CD4-positive, alpha-beta T cell treated with Interleukin-1 beta for 1 hour (primary cell): ENCODE results near the gene SLC45A2.
"Not testable (repeated sequence)": the region's sequence is repeated elsewhere in the genome, so short reads cannot be mapped to it uniquely, and the experiment has no call there.

ENCODE experiments used
- DNase-seq, 2 donors: peaks; one replicate each; pipeline ENCODE4 v3.0.0-alpha.2; 2020 to 2022

Gene SLC45A2

DNA sequence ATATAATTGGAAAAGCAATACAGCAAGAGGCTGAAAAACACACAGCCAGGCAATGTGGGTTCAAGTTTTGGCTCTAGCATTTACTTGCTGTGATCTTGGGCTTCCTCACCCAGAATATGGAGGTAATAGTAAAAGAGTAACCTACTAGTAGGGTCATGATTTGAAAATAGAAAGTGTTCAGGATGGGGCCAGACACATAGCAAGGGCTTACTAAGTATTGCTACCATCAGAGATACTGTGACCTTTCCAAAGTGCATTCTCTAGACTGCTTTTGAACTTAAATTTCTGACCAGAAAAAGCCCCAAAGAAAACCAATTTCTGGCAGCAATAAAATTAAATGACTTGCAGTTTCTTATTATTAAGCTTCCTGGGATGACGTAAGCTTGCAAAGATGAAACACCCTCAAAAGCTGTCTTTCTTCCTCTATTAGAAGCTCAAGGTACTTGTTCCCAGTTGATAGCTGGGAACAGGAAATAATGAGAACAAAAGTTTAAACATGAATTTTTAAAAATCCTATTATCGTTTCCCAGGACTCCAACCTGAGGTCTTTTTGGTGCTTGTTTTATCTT, 20.3 kb downstream of the SLC45A2 start:
- no peak for DNase-seq

DNA sequence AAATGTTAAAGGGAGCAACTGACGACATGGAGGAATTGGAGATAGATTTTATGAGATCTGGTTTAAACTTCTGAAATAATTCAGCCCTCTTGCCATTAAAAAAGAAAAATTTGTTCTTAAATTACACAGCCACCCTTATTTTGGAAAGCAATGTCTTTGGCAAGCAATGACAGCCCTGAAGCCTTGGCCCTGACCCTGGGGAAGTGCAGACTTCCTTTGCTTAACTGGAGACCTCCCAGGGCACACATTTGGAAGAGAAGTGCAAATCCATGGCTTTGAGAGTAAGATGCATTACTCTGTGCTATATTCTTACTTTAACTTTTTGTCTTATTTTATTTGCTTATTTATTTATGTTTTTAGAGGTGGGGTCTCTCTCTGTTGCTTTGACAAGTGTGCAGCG, 26.3 kb downstream of the SLC45A2 start:
- DNase-seq, result no peak

DNA sequence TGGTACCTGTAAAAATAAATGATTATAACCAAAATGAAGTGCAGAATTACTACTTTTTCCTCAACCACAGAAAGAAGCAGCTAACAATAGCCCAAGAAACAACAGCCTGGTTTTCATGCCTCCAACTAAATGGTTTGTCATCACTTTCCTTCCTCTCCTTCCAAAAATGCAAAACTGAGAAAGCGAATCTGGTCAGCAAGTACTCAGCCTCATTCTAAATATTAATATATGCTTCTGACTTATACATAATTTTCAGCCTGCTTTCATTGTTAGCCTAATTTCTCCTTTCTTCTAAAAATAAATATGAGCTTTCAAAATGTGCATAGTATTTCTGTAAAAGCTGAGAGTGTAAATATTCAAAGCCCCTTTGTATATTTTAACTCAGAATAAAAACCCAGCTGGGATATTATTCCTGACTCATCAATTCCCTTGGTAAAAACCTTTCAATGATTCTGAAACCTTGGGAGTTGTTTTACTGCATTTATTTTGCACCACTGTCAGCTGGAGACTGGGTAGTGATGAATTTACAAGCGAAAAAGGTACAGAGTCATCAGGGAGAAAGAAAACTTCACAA, 26.8 kb downstream of the SLC45A2 start:
- no peak for DNase-seq

DNA sequence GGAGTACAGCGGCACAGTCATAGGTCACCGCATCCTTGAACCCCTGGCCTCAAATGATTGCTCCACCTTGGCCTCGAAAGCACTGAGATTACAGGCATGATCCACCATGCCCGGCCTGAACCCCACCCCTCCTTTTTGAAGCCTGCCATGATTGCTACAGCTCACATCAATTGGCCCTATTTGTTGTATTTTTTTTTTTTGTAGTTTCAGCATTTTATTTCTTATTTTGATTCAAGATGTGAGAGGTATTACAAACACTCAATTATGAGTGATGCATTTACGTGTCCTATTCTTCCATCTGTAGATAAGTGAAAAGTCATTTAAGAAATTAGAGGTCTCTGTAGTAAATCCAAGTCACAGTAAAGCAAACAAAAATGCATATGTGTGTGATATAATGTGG, 32.3 kb downstream of the SLC45A2 start:
- not testable (repeated sequence) for DNase-seq

DNA sequence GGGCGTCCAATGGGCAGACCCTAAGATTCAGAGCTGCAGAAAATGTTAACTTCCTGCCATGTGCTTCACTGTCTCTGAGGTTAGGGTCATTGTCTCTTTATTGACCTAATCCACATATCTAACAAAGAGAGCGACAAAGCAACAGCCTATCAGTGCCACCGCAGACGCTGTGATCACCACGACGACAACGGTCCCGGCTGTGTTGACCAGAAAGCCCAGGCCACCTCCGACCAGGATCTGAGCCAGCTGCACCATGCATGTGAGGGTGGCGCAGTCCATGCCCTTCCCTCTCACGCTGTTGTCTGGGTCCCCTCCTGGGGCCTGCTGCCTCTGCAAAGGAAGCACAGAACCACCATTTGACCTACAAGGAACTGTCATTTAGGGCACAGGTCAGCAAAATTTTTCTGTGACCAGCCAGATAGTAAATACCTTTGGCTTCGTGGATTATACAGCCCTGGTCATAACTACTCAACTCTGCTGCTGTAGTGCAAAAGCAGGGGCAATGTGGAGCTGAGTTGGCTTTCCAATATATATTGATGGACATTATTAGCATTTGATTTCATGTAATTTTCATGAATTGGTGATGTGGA, 39.9 kb downstream of the SLC45A2 start:
- no peak for DNase-seq

DNA sequence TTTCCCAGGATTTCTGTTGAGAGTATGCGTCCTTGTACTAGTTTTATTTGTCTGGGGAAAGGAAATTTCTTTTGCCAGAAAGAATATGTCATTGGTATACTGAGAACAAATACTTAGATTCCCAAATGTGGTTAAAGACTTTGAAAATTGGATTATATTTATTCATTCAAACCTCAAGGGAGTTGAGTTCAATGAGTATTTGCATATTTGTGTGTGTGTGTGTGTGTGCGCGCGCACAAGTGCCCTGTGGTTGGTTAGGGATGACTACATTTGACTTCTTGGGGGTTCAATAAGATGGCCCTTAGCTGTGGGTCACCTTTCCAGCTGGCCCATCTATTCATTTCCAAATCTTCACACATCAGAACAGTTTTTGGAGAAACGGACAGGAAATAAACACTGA, 43.4 kb downstream of the SLC45A2 start:
- DNase-seq, result no peak

DNA sequence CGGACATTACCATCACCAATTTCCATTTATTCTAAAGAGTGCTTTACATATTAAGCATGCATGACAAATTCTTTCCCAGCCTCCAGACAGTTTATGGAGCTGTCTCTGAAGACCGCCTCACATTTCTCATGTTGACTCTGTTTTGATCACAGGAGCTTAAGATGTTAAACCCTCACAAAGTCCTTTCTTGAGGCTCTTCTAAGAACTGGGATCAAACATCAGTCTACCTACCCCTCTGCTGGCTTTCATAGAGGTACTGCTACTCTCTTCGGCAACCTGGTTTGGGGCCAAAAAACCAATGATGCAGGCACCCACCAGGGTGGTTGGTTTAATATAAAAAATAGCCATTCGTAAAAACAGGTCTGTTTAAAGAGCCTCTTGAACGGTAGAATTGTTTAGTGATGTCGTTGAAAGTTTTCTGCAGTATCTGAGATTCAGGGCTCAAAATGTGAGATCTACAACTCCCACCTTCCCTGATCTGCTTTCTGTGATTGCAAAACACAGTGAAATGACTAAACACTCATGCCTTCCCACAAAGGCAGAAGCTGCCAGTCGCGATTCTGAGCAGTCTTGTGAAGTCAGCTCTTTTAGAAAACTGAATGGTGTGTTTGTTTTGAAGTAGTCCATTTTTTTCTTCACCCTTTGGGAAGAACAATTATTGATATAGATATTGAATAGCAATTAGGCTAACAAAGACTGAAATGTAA, 44.8 kb downstream of the SLC45A2 start:
- DNase-seq, result no peak

DNA sequence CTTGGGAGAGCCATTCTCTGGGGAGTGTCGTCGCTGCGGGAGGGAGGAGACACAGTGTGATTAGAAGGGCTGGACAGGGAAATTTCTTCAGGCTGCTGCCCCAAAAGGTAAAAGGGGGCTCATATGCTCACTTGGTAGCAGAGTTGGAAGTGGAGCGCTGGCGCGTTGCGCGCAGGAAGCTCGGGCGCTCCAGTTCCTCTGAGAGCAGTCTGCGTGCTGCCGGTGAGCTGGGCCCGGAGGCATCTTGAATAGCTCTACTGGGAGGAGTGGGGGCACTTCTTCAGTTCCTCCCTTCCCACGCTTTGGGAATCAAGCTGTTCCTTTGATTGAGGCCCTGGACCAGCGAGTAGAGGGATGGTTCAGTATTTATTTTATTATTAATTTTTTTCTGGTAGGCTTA, 45.6 kb downstream of the SLC45A2 start:
- no peak for DNase-seq

DNA sequence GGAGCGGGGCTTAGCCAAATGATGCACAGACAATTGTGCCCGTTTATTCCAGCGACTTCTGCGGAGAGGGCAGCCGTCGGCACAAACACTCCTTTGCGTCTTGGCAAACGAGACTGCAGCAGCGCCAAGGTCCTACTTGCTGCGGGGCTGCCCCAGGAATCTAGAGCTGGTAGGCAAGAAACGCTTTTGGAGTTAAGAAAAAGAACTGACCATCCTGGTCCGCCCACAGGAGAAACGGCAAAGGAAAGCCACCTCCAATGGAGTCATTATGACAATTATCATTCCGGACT, 46.0 kb downstream of the SLC45A2 start:
- no peak for DNase-seq

DNA sequence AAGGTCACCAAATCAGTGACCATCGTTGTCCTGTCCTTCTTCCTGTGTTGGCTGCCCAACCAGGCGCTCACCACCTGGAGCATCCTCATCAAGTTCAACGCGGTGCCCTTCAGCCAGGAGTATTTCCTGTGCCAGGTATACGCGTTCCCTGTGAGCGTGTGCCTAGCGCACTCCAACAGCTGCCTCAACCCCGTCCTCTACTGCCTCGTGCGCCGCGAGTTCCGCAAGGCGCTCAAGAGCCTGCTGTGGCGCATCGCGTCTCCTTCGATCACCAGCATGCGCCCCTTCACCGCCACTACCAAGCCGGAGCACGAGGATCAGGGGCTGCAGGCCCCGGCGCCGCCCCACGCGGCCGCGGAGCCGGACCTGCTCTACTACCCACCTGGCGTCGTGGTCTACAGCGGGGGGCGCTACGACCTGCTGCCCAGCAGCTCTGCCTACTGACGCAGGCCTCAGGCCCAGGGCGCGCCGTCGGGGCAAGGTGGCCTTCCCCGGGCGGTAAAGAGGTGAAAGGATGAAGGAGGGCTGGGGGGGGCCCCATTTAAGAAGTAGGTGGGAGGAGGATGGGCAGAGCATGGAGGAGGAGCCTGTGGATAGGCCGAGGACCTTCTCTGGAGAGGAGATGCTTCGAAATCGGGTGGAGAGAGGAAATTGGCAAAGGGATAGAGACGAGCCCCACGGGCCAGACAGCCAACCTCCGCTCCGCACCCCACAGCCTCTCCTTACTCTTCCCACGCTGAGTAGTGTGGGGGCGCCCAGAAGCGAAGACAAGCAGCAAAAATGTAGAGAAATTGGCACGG, 46.6 kb downstream of the SLC45A2 start:
- DNase-seq, result no peak

DNA sequence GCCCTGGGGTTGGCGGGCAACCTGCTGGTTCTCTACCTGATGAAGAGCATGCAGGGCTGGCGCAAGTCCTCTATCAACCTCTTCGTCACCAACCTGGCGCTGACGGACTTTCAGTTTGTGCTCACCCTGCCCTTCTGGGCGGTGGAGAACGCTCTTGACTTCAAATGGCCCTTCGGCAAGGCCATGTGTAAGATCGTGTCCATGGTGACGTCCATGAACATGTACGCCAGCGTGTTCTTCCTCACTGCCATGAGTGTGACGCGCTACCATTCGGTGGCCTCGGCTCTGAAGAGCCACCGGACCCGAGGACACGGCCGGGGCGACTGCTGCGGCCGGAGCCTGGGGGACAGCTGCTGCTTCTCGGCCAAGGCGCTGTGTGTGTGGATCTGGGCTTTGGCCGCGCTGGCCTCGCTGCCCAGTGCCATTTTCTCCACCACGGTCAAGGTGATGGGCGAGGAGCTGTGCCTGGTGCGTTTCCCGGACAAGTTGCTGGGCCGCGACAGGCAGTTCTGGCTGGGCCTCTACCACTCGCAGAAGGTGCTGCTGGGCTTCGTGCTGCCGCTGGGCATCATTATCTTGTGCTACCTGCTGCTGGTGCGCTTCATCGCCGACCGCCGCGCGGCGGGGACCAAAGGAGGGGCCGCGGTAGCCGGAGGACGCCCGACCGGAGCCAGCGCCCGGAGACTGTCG, 47.3 kb downstream of the SLC45A2 start:
- no peak for DNase-seq

DNA sequence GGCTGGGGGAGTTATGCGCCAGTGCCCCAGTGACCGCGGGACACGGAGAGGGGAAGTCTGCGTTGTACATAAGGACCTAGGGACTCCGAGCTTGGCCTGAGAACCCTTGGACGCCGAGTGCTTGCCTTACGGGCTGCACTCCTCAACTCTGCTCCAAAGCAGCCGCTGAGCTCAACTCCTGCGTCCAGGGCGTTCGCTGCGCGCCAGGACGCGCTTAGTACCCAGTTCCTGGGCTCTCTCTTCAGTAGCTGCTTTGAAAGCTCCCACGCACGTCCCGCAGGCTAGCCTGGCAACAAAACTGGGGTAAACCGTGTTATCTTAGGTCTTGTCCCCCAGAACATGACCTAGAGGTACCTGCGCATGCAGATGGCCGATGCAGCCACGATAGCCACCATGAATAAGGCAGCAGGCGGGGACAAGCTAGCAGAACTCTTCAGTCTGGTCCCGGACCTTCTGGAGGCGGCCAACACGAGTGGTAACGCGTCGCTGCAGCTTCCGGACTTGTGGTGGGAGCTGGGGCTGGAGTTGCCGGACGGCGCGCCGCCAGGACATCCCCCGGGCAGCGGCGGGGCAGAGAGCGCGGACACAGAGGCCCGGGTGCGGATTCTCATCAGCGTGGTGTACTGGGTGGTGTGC, 48.0 kb downstream of the SLC45A2 start, which contains the start of gene RXFP3:
Gene RXFP3 (plus strand): TSS at position 6 of the 636 bp plus-strand sequence. CDS start 355 bp downstream, at position 361.
- no peak for DNase-seq

DNA sequence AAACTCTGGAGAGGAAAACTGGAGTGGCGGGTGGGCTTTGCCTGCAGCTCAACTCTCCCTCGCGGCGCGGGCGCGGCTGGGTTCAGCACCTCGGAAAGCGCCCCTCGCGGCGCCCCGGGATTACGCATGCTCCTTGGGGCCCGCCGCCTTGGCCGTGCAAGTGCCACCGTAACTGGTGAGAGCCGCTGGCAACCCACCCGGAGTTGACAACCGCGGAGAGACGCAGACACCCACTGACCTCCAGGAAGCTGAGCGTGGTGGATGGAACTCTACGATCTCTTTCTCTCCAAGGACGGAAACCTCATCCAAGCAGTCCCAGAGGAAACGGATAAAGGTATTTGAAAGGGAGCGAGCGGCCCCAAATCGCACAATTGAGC, 48.5 kb downstream of the SLC45A2 start:
- peak in 1 of 2 donors; percentile 14 for DNase-seq

DNA sequence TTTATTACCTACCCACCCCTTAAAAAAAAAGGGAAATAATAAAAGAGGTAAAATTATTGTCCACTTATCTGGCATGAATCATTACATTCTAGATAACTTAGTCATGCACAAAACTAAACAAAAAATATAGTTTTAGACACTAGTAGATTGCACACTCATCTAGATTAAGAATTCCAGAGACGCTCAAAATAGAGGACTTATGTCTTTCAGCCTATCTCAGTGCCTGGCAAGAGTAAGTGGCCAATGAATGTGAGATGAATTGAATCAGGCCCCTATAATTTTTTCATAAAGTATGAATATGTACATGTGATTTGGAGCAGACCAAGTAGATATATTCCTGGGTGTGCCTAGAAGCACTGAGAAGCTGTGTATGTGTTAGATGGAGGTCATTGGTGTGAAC, 50.3 kb downstream of the SLC45A2 start:
- no peak for DNase-seq

DNA sequence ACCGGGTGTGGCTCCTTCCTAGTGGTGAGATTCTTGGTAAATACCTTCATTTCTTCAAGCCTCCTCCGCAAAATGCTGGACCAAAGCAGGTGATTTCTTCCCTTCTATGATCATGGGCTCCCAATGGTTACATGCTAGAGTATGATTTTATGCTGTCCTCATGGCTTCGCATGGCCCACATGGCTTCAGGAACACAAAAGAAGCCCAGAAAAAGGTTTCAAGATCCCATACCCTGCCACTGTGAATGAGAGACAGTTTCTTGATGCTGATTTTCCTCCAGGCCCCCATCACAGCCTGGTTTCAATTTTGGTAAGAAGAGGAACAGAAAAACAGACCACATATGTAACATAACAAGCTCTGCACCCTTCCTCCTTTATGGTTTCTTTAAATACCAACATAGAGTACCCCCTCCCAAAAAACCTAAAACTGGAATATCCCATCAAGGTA, 50.7 kb downstream of the SLC45A2 start:
- DNase-seq, result no peak

DNA sequence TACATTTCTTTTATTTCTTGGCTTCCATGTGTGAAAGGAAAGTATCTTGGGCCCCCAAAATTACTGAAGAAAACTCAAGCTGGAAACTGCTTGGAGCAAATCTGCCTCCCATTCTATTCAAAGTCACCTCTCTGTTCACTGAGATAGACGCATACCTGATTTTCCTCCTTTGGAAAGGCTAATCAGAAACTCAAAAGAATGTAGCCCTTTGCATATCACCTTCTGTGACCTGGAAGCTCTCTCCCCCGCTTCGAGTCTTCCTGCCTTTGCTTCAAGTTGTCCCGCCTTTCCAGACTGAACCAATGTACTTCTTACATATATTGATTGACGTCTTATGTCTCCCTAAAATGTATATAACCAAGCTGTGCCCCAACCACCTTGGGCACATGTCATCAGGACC, 53.4 kb downstream of the SLC45A2 start:
- no peak for DNase-seq

DNA sequence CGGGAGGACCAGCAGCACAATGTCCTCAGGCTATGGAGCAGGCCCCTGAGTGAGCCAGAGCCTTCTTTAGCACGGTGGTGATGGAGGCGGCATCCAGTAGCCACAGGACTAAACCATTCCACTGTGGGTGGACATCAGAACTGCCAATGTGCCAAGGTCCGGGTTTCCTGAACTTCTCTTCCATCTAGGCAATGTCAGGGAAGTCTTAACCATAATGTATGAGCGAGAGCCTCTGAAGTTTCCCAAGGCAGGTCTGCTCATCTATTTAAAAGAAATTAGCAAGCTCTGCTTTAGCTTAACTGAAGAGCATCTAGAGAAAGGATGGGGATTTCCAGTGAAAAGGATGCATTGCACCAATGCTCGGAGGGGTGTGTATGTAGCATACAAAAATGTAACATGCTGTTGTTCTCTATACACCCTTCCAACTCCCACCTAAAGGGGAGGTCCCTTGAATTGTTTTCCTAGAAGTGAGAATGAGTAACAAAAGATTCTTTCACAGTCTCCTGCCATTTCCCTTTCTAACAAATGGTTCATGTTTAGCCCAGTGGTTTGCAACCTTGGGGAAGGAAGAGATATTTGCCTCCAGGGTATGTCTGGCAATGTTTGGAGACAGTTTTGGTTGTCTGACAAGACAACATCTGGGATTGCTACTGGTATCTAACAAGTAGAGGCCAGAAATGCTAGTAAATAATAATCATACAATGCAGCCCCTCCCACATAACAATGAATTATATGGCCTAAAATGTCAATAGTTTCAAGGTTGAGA, 54.4 kb downstream of the SLC45A2 start:
- no peak for DNase-seq

DNA sequence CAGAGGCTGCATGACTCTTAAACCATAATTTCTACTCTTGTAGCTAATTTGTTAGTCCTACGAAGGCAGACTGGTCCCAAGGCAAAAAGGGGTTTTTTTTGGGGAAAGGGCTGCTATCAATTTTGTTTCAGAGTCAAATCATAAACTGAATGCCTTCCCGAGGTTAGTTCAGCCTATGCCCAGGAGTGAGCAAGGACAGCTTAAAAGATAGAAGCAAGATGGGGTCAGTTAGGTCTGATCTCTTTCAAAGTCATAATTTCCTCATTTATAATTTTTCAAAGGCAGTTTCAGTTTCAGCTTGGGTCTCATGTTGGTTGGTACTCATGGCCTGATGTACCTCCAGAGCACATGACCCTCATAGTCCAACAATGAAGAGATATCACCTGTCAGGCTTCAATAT, 56.2 kb downstream of the SLC45A2 start:
- no peak for DNase-seq

DNA sequence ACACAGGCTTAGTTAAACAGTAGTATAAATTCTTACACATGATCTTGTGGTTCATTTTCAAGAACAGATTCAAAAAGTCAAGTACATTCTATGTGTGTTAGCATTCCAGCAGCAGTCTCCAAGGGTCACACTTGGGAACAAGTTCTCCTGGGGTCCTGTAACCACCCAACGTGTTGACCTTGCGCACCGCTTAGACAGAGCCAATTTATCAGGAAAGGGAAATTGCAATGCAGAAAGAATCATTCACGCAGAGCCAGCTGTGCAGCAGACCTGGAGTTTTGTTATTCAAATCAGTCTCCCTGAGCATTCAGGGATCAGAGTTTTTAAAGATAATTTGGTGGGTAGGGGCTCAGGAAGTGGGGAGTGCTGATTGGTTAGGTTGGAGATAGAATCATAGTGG, 56.8 kb downstream of the SLC45A2 start:
- no peak for DNase-seq

DNA sequence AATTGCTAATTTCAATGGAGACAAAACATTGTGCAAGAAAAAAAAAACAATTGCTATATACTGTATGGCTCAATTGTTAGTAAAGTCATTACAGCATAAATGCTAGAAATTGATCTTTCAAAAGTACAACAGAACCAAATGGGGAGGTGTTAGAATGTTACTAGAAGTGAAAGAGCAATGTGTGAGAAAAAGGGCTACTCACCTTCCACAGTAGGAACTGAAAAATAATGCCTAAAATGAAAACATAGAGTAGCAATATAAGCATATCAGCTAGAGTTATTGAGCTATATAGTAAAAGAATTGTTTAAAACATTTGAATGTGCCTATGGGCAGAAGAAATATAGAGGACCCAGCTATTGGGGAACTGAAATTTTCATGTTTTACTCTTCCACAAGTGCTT, 59.2 kb downstream of the SLC45A2 start:
- DNase-seq, result no peak

DNA sequence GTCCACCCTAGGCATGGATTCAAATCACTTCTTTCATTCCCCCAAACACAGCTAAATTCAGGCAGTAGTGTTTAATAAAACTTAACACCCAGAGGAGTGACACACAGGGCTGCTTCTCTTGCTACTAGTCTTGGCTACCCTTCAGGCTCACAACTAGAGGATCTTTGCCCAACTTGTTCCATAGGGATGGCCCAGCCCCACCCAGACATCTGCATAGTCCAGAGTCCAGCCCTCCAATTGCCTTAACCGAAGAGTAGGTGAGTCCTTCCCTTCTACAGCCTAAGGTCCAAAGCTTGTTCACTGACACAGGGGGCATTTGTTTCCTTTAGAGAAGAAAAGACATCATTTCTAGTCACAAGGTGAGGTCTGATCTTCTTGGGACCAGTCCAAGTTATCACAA, 63.5 kb downstream of the SLC45A2 start:
- no peak for DNase-seq

DNA sequence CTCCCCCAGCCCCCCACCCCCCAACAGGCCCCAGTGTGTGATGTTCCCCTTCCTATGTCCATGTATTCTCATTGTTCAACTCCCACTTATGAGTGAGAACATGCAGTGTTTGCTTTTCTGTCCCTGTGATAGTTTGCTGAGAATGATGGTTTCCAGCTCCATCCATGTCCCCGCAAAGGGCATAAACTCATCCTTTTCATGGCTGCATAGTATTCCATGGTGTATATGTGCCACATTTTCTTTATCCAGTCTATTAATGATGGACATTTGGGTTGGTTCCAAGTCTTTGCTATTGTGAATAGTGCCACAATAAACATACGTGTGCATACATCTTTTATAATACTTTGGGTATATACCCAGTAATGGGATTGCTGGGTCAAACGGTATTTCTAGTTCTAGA, 69.6 kb downstream of the SLC45A2 start:
- DNase-seq, result not testable (repeated sequence)
